GM15510 (cell line): Measurements from ENCODE around the gene ADCK1.

ENCODE experiments used
- POLR2A ChIP-seq: IDR thresholded peaks from 3 replicates; pipeline ENCODE4 v1.6.1; 2011; ENCODE audit warnings: borderline replicate concordance; ENCODE audit not compliant: insufficient read length; ENCODE audit errors: extremely low read depth

ADCK1 gene

GRCh38 chr14:77805706-77806105, 5.8 kb downstream of the ADCK1 start:
- TF ChIP-seq POLR2A = no peak

GRCh38 chr14:77808250-77808649, 8.3 kb downstream of the ADCK1 start:
- no peak for TF ChIP-seq POLR2A

DNA sequence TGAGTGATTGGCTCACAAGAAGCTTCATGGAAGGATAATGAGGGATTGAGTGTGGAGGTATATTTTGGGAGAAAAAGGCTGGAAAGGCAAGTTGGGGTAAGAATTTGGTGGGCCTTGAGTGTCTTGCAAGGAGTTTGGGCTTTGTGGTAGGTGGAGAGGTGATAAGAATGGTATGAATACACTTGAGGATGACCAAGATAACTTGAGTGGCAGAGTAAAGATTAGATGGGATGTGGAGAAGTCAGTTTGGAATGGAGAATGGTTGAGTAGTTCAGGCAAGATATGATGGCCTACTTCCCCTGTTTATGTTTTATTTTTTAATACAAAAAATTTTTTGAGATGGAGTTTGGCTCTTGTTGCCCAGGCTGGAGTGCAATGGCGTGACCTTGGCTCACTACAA, 9.1 kb downstream of the ADCK1 start:
- no peak for TF ChIP-seq POLR2A

DNA sequence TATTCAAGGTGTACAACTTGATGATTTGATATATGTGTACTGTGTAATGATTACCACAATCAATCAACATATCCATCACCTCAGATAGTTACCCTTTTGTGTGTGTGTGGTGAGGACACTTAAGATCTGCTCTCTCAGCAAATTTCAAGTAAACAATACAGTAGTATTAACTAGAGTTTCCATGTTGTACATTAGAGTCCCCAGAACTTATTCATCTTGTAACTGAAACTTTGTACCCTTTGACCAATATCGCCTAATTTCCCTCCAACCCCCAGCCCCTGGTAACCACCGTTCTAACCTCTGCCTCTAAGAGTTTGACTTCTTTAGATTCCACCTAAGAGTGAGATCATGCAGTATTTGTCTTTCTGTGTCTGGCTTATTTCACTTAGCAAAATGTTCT, 12.1 kb downstream of the ADCK1 start:
- TF ChIP-seq POLR2A = no peak

GRCh38 chr14:77822307-77822706, 22.4 kb downstream of the ADCK1 start:
- no peak for TF ChIP-seq POLR2A

- no peak for TF ChIP-seq POLR2A
Measured at GRCh38 chr14:77822741-77823140, 22.8 kb downstream of the ADCK1 start.

- TF ChIP-seq POLR2A = no peak
Measured at GRCh38 chr14:77823378-77823777, 23.5 kb downstream of the ADCK1 start.

- TF ChIP-seq POLR2A = no peak
Measured at GRCh38 chr14:77825895-77826519, 26.1 kb downstream of the ADCK1 start.

- TF ChIP-seq POLR2A = no peak
Measured at GRCh38 chr14:77830692-77831091, 30.8 kb downstream of the ADCK1 start.

GRCh38 chr14:77832297-77832696, 32.4 kb downstream of the ADCK1 start:
- no peak for TF ChIP-seq POLR2A

DNA sequence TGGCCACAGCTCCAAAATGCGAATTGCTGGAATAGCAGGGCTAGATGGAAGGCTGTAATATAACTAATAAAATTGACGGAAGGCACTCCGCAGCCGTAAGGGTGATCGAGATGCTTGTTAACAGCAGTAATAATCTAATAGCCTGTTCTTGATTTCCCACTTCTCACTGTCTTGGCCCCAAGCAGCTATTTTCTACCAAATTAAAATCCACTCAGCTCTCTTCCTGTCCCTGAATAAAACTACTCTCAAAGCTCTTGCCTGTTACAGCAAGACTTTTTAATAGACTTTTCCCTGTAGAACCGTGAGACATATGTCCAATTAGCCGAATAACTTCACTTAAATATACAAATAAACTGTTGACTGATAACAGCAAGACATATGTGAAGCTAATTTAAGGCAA, 38.0 kb downstream of the ADCK1 start:
- TF ChIP-seq POLR2A = no peak

DNA sequence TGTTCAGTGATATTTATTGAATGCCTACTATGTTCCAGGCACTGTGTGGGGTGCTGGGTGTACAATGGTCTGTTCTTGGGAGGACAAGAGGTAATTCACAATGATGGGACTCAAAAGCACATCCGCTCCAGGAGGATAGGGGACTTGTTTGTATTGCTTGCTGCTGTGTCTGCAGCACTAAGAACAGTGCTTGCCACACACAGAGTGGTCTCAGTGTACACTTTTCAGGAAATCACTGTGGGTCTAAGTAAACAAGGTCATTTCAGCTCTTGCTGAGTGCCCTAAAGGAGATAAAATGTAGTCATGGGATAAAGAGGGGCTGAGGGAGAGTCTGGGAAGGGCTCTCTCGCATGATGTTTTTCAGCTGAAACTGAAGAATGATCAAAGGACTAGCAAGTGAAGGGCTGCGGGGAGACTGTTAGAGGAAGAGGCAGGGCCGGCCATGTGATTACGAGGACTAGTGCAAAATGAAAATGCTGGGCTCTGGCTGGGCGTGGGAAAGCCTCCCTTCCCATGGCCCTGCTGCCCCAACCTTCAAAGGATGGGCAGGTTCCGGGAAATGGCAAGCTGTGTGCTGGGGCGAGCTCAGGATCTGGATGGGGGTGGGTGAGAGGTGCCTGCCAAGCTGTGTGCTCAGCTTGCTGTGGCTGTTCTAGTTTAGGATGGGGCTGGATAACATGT, 39.1 kb downstream of the ADCK1 start:
- no peak for TF ChIP-seq POLR2A

- no peak for TF ChIP-seq POLR2A
Measured at GRCh38 chr14:77843195-77843594, 43.3 kb downstream of the ADCK1 start.

DNA sequence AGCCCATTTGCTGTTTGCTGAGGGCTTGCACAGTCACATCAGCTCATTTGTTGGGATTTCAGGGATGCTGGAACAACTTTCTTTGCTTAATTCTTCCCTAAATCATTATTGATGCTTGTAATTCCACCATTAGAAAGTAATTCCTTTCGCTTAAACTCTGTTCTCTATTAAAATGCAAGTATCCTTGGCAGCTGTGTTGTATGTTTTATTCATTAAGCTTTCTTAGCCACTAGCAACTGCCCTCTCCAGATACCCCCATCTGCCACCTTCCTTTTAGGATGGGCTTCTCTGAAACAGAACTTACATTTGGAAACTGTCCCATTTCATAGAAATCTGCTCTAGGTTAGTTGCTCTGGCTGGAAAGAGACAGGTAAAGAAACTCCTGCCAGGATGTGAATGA, 43.7 kb downstream of the ADCK1 start:
- TF ChIP-seq POLR2A = no peak

GRCh38 chr14:77844802-77845201, 44.9 kb downstream of the ADCK1 start:
- no peak for TF ChIP-seq POLR2A

DNA sequence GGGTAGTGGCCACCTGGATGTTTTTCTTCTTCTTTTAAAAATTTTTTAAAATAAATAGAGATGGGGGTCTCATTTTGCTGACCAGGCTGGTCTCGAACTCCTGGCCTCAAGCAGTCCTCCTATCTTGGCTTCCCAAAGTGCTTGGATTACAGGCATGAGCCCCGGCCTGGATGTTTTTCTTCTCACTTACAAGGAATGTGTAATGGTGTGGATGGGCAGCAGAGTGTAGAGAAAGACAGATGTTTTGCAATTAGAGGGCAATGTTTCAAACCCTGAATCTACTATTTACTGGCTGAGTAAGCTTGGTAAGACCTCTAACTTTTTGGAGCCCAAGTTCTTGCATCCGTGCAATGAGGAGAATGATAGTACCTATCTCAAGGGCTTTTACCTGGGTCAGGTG, 48.1 kb downstream of the ADCK1 start:
- TF ChIP-seq POLR2A = no peak
